Panc1 (cell line): ENCODE results near the gene FBLN2. TPM values are rescaled to one million over a fixed set of nuclear protein-coding genes. Genes with fewer than 3 reads are reported as not detected.

Experiments
- ATAC-seq: fragments of 200-7000 bp; cut with Tn5 transposase; 2 replicates; pipeline ENCODE4 v1.9.1; 2020; ENCODE audit warnings: mild to moderate bottlenecking, moderate library complexity
- BruUV-seq: library from RNA; stranded (reverse); fragments of 400-500 nt; replicated peaks from 2 replicates; lab custom pipeline; 2021; lab: Mats Ljungman, UMichigan
- CTCF ChIA-PET: fragments of 300-600 bp; sonication (Branson Sonifier 250); formaldehyde crosslinking; loops from one replicate; lab custom pipeline; 2022; ENCODE audit warnings: antibody characterized with exemption; lab: Charles Lee
- POLR2A ChIA-PET: fragments of 300-600 bp; sonication (Branson Sonifier 250); formaldehyde crosslinking; loops from one replicate; lab custom pipeline; 2022; ENCODE audit warnings: antibody characterized with exemption; lab: Charles Lee
- DNase-seq: peaks from one replicate; pipeline ENCODE4 v3.0.0-alpha.2; 2010; ENCODE audit warnings: low read depth, low spot score
- H3K27ac ChIP-seq: 2 replicates; pipeline ENCODE4 v1.5.1; 2011; ENCODE audit warnings: mild to moderate bottlenecking, low read length, inconsistent platforms
- H3K27me3 ChIP-seq: fragments of 200-500 bp; sonication (Bioruptor generic); 2 replicates; pipeline ENCODE4 v1.6.0; 2014; ENCODE audit warnings: low read length, inconsistent platforms; ENCODE audit not compliant: control insufficient read depth, insufficient read depth
- H3K36me3 ChIP-seq: fragments of 200-500 bp; sonication (Bioruptor generic); 2 replicates; pipeline ENCODE4 v1.5.1; 2014; ENCODE audit warnings: inconsistent platforms, mild to moderate bottlenecking, low read length, moderate library complexity; ENCODE audit not compliant: control insufficient read depth, insufficient read depth
- H3K4me1 ChIP-seq: 2 replicates; pipeline ENCODE4 v1.5.1; 2011; ENCODE audit warnings: inconsistent platforms, mild to moderate bottlenecking, low read length, moderate library complexity; ENCODE audit not compliant: control insufficient read depth, insufficient read depth
- H3K4me3 ChIP-seq, 2 experiments: 2 replicates each; pipeline ENCODE4 v1.5.1; 2011 to 2012; ENCODE audit warnings: low read depth in 2 of 2, low read length in 2 of 2, mild to moderate bottlenecking in 2 of 2, inconsistent platforms in 1 of 2, moderate library complexity in 1 of 2
- H3K9me3 ChIP-seq: fragments of 200-500 bp; sonication (Bioruptor generic); 2 replicates; pipeline ENCODE4 v1.5.1; 2014; ENCODE audit warnings: low read depth, mild to moderate bottlenecking, inconsistent platforms, low read length, moderate library complexity; ENCODE audit not compliant: control insufficient read depth, insufficient read depth
- CTCF ChIP-seq: fragments of 450-650 bp; IDR thresholded peaks from 2 replicates; pipeline ENCODE4 v1.5.1; 2017; ENCODE audit warnings: mild to moderate bottlenecking
- POLR2AphosphoS5 ChIP-seq: IDR thresholded peaks from 2 replicates; pipeline ENCODE4 v1.6.1; 2012; ENCODE audit warnings: mild to moderate bottlenecking, low read depth, low read length, moderate library complexity
- REST ChIP-seq, 2 experiments: IDR thresholded peaks; 2 replicates each; pipeline ENCODE4 v1.6.1; 2011 to 2012; ENCODE audit warnings: low read depth in 2 of 2, control low read depth in 1 of 2, low read length in 1 of 2, mild to moderate bottlenecking in 1 of 2, moderate library complexity in 1 of 2; ENCODE audit not compliant: insufficient read depth in 1 of 2
- SIN3A ChIP-seq: IDR thresholded peaks from 2 replicates; pipeline ENCODE4 v1.6.1; 2012; ENCODE audit warnings: low read depth, mild to moderate bottlenecking, low read length, moderate library complexity, borderline replicate concordance; ENCODE audit not compliant: insufficient read depth
- TCF7L2 ChIP-seq: IDR thresholded peaks from 2 replicates; pipeline ENCODE4 v1.6.1; 2011; ENCODE audit warnings: mild to moderate bottlenecking, low read depth, low read length, inconsistent platforms
- in situ Hi-C: cut with HindIII; loops from 2 replicates; pipeline ENCODE4 v1.10.0; 2016; ENCODE audit warnings: low sequenced_read_pairs, low pct_unique_long_range_greater_than_20kb
- intact Hi-C: fragments of 100-400 bp; cut with micrococcal nuclease; formaldehyde crosslinking; loops from one replicate; pipeline ENCODE4 v1.10.0; 2022; ENCODE audit not compliant: unreplicated experiment
- total RNA-seq: library from RNA; stranded (reverse); gene quantifications from one replicate; pipeline ENCODE4 v1.2.1, GENCODE V29; 2021; ENCODE audit not compliant: unreplicated experiment

FBLN2 gene
- total RNA-seq, 1 experiment from 2014 or later: 0.44 TPM

GRCh38 chr3:13532631-13533030 lies 16.3 kb upstream of the FBLN2 start:
- Histone ChIP-seq H3K36me3 (no peaks in the 10 kb centered on the region), H3K4me1 (no peaks in the 10 kb centered on the region), H3K27ac (no peak overlapping the region), H3K27me3 (no peaks in the 10 kb centered on the region), H3K9me3 (no peaks in the 10 kb centered on the region), H3K4me3 (no peak overlapping the region)
- ATAC-seq (no peak), DNase-seq (no peak)
- CTCF ChIA-PET: no interaction called here
- POLR2A ChIA-PET: no interaction called here
- no TSS peak for BruUV-seq
- TF ChIP-seq REST (IDR thresholded peaks at IDR 0.05; ENCODE audit: insufficient read depth in 1 of 2, low read depth in 2 of 2, low read length in 1 of 2) (no peak), TCF7L2 (no peak), POLR2AphosphoS5 (no peak), CTCF (no peak), SIN3A (no peak)
- intact Hi-C loops (no loop called here), in situ Hi-C loops (no loop called here)

- no peak for DNase-seq
- no TSS peak for BruUV-seq
- CTCF ChIA-PET: no interaction called here
- POLR2A ChIA-PET: no interaction called here
- no peak for ATAC-seq
- no peak overlapping the region for H3K27ac ChIP-seq
- no peaks in the 10 kb centered on the region for H3K9me3 ChIP-seq
- no peak overlapping the region for H3K4me3 ChIP-seq
- no peaks in the 10 kb centered on the region for H3K36me3 ChIP-seq
- in situ Hi-C loops: no loop called here
- intact Hi-C loops: no loop called here
- TF ChIP-seq TCF7L2 (no peak), CTCF (no peak), SIN3A (no peak), REST (IDR thresholded peaks at IDR 0.05; ENCODE audit: insufficient read depth in 1 of 2, low read depth in 2 of 2, low read length in 1 of 2) (no peak), POLR2AphosphoS5 (no peak)
- no peaks in the 10 kb centered on the region for H3K27me3 ChIP-seq
- H3K4me1 ChIP-seq: no peaks in the 10 kb centered on the region
Measured at GRCh38 chr3:13533885-13534301, 15.0 kb upstream of the FBLN2 start.
